GM12865 (cell line): Measurements from ENCODE around the gene LRRC7.
"Not testable (repeated sequence)": the region's sequence is repeated elsewhere in the genome, so short reads cannot be mapped to it uniquely, and the experiment has no call there.

Experiments used
- DNase-seq: peaks from one replicate; pipeline ENCODE4 v3.0.0; 2010; ENCODE audit warnings: low read depth
- H3K4me3 ChIP-seq: 2 replicates; pipeline ENCODE4 v1.5.1; 2011; ENCODE audit warnings: mild to moderate bottlenecking, low read depth, low read length, control low read depth
- CTCF ChIP-seq: IDR thresholded peaks from 2 replicates; pipeline ENCODE4 v1.5.1; 2011; ENCODE audit warnings: low read length, control low read depth, low read depth, inconsistent platforms; ENCODE audit not compliant: insufficient read depth; ENCODE audit errors: missing control alignments

Gene LRRC7

DNA sequence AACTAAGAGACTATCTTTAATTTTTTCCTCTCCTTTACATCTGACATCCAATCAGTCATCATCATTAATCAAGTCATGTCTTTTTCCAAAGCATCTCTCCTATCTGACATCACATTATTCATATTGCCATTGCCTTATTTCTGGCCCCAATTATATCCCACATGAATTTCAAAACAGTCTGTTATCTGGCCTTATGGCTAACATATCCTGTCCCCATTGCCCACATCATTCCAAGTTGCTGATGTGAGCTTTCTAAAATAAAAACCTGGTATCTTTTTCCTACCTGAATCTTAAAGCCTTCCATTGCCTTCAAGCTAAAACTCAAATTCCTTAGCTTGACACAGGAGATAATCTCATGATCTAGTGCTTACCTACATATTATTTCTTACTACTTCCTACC lies 353.8 kb downstream of the LRRC7 start:
- H3K4me3 ChIP-seq, result no peak overlapping the region
- DNase-seq, result no peak
- no peak for TF ChIP-seq CTCF

DNA sequence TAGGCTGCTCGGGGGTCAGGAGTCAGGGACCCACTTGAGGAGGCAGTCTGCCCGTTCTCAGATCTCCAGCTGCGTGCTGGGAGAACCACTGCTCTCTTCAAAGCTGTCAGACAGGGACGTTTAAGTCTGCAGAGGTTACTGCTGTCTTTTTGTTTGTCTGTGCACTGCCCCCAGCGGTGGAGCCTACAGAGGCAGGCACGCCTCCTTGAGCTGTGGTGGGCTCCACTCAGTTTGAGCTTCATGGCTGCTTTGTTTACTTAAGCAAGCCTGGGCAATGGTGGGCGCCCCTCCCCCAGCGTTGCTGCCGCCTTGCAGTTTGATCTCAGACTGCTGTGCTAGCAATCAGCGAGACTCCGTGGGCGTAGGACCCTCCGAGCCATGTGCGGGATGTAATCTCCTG lies 360.5 kb downstream of the LRRC7 start:
- not testable (repeated sequence) for H3K4me3 ChIP-seq, DNase-seq

GRCh38 chr1:69929308-69930057 lies 361.8 kb downstream of the LRRC7 start:
- no peak for TF ChIP-seq CTCF
- no peak overlapping the region for H3K4me3 ChIP-seq
- DNase-seq, result no peak

- H3K4me3 ChIP-seq, result no peak overlapping the region
- no peak for DNase-seq
- TF ChIP-seq CTCF, result no peak
These were observed 362.7 kb downstream of the LRRC7 start for GRCh38 chr1:69930396-69930795.

- no peak for DNase-seq
These were observed 365.0 kb downstream of the LRRC7 start for GRCh38 chr1:69932760-69933159.

DNA sequence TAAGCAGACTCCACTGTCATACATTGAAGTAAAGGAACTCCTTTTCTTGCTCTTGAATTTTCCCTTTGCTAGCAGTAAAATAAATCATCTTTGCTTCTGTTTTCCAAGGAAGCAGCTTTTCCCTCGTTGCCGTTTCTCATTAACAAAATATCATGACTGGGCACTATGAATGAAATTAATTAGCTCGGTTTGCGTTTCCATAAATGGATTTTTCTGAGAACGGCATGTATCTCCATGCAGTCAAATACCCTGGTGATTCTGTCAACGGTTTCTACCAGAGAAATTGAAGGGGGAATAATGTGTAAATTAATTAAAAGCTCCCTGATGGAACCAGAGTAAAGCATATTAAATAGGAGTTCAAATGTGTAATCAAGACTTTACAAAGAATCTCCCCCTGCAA lies 372.5 kb downstream of the LRRC7 start:
- no peak for TF ChIP-seq CTCF
- no peak overlapping the region for H3K4me3 ChIP-seq
- DNase-seq, result no peak

More at GRCh38 chr1:69932760-69933159, 365.0 kb downstream of the LRRC7 start:
- no peak for TF ChIP-seq CTCF
- H3K4me3 ChIP-seq, result no peak overlapping the region

DNA sequence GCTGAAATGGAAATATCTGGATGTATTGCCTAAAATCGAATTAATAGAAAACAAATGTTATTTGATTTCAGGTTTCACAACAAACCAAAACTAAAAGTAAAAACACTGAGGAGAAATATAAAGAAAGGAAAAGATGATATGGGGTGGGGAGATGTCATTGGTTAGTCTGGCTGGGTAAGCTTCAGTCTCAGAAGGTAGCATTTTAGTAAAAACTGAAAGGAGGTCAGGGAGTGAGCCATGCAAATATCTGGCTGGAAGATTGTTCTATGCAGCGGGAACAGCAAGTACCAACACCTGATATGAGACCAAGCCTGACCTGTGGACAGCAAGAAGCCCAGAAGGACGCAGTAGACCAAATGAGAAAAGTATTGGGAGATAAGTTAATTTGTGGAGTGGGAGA lies 373.1 kb downstream of the LRRC7 start:
- no peak for DNase-seq
- TF ChIP-seq CTCF, result no peak
- H3K4me3 ChIP-seq, result no peak overlapping the region
